IMR-90 (cell line): ENCODE results near the gene SLC39A2. TPM values are rescaled to one million over a fixed set of nuclear protein-coding genes. Genes with fewer than 3 reads are reported as not detected.

Experiments
- ATAC-seq: fragments of 200-7000 bp; cut with Tn5 transposase; 2 replicates; pipeline ENCODE4 v1.9.1; 2020; ENCODE audit warnings: low read depth, mild to moderate bottlenecking, moderate library complexity
- BruUV-seq: library from RNA; stranded (reverse); fragments of 400-500 nt; replicated peaks from 2 replicates; lab custom pipeline; 2021; lab: Mats Ljungman, UMichigan
- CTCF ChIA-PET: fragments of 300-600 bp; formaldehyde crosslinking; extraction: SDS; loops from one replicate; lab custom pipeline; 2021; ENCODE audit warnings: antibody characterized with exemption; lab: Yijun Ruan, JAX
- POLR2A ChIA-PET: fragments of 300-600 bp; sonication (Branson Sonifier 250); formaldehyde crosslinking; loops from one replicate; lab custom pipeline; 2022; ENCODE audit warnings: antibody characterized with exemption; ENCODE audit not compliant: unreplicated experiment; lab: Charles Lee
- DNase-seq: peaks from one replicate; pipeline ENCODE4 v3.0.0; 2013
- H2AFZ ChIP-seq: replicated peaks from 2 replicates; pipeline ENCODE3; 2013; ENCODE audit warnings: low read length, mild to moderate bottlenecking; ENCODE audit not compliant: poor library complexity
- H2AK5ac ChIP-seq: 2 replicates; pipeline ENCODE4 v1.6.1; 2013; ENCODE audit warnings: low read depth, low read length, inconsistent platforms
- H2AK9ac ChIP-seq: replicated peaks from 2 replicates; pipeline ENCODE3; 2013; ENCODE audit warnings: mild to moderate bottlenecking, low read depth, low read length, moderate library complexity; ENCODE audit not compliant: poor library complexity
- H2BK120ac ChIP-seq: 2 replicates; pipeline ENCODE4 v1.6.1; 2013; ENCODE audit warnings: low read depth, low read length, inconsistent platforms
- H2BK15ac ChIP-seq: 3 replicates; pipeline ENCODE4 v1.6.1; 2013; ENCODE audit warnings: low read depth, low read length, inconsistent platforms
- H2BK20ac ChIP-seq: 2 replicates; pipeline ENCODE4 v1.6.1; 2013; ENCODE audit warnings: low read depth, mild to moderate bottlenecking, inconsistent platforms, low read length, moderate library complexity
- H2BK5ac ChIP-seq: 2 replicates; pipeline ENCODE4 v1.6.1; 2013; ENCODE audit warnings: mild to moderate bottlenecking, low read depth, low read length, inconsistent platforms; ENCODE audit not compliant: poor library complexity, severe bottlenecking
- H3K14ac ChIP-seq: replicated peaks from 2 replicates; pipeline ENCODE4 v1.6.1; 2013; ENCODE audit warnings: low read depth, low read length, inconsistent platforms
- H3K18ac ChIP-seq: 2 replicates; pipeline ENCODE4 v1.6.1; 2013; ENCODE audit warnings: low read depth, low read length, control low read depth
- H3K23ac ChIP-seq: 2 replicates; pipeline ENCODE4 v1.6.1; 2013; ENCODE audit warnings: low read depth, low read length, inconsistent platforms
- H3K27ac ChIP-seq: 2 replicates; pipeline ENCODE4 v1.5.1; 2013; ENCODE audit warnings: mild to moderate bottlenecking, control low read depth, low read length; ENCODE audit not compliant: insufficient read depth
- H3K27me3 ChIP-seq: 2 replicates; pipeline ENCODE4 v1.6.1; 2013; ENCODE audit warnings: low read length; ENCODE audit not compliant: control insufficient read depth, insufficient read depth
- H3K36me3 ChIP-seq: 2 replicates; pipeline ENCODE4 v1.6.1; 2013; ENCODE audit warnings: low read length, mixed read lengths; ENCODE audit not compliant: control insufficient read depth, insufficient read depth
- H3K4ac ChIP-seq: 2 replicates; pipeline ENCODE4 v1.6.1; 2013; ENCODE audit warnings: low read depth, low read length, inconsistent platforms
- H3K4me1 ChIP-seq: 2 replicates; pipeline ENCODE4 v1.6.1; 2013; ENCODE audit warnings: low read length, mixed read lengths; ENCODE audit not compliant: control insufficient read depth, insufficient read depth
- H3K4me2 ChIP-seq: 2 replicates; pipeline ENCODE4 v1.6.1; 2013; ENCODE audit warnings: low read depth, mild to moderate bottlenecking, control low read depth, low read length, moderate library complexity
- H3K4me3 ChIP-seq: 2 replicates; pipeline ENCODE4 v1.5.1; 2013; ENCODE audit warnings: low read depth, mild to moderate bottlenecking, control low read depth, low read length, moderate library complexity; ENCODE audit not compliant: insufficient read depth
- H3K56ac ChIP-seq: 2 replicates; pipeline ENCODE4 v1.6.1; 2013; ENCODE audit warnings: low read length, inconsistent platforms; ENCODE audit not compliant: insufficient read depth; ENCODE audit errors: extremely low read depth
- H3K79me1 ChIP-seq, 2 experiments: 2 replicates each; pipeline ENCODE4 v1.6.1; 2013; ENCODE audit warnings: low read length in 2 of 2, inconsistent platforms in 1 of 2, low read depth in 1 of 2
- H3K9ac ChIP-seq: 2 replicates; pipeline ENCODE4 v1.6.1; 2013; ENCODE audit warnings: low read depth, low read length, control low read depth
- H3K9me1 ChIP-seq: 2 replicates; pipeline ENCODE4 v1.6.1; 2013; ENCODE audit warnings: low read length, inconsistent platforms; ENCODE audit not compliant: insufficient read depth
- H3K9me3 ChIP-seq: 2 replicates; pipeline ENCODE4 v1.6.1; 2013; ENCODE audit warnings: low read length; ENCODE audit not compliant: control insufficient read depth, insufficient read depth
- H4K20me1 ChIP-seq: 2 replicates; pipeline ENCODE4 v1.6.1; 2013; ENCODE audit warnings: low read length, inconsistent platforms; ENCODE audit not compliant: insufficient read depth
- H4K5ac ChIP-seq: 2 replicates; pipeline ENCODE4 v1.6.1; 2013; ENCODE audit warnings: mild to moderate bottlenecking, low read depth, low read length, control low read depth
- H4K8ac ChIP-seq, 2 experiments: 2 replicates each; pipeline ENCODE4 v1.6.1; 2013; ENCODE audit warnings: low read depth in 2 of 2, low read length in 2 of 2, control low read depth in 1 of 2, inconsistent platforms in 1 of 2
- H4K91ac ChIP-seq: 2 replicates; pipeline ENCODE4 v1.6.1; 2013; ENCODE audit warnings: low read depth, low read length, inconsistent platforms; ENCODE audit not compliant: insufficient read depth
- CEBPB ChIP-seq: IDR thresholded peaks from 2 replicates; pipeline ENCODE4 v1.6.1; 2012; ENCODE audit warnings: low read depth, low read length, improper control_type of control experiment
- RAD21 ChIP-seq: IDR thresholded peaks from 2 replicates; pipeline ENCODE4 v1.6.1; 2012; ENCODE audit warnings: low read length, improper control_type of control experiment
- WGBS, 2 experiments: methylation state at CpG; one replicate each; pipeline versions ENCODE4 v1.1.5 to v1.1.7; 2013; ENCODE audit warnings: missing lambda C conversion rate in 2 of 2; ENCODE audit not compliant: insufficient read length in 1 of 2; ENCODE audit errors: extremely low coverage in 2 of 2; 5-methylcytosine and 5-hydroxymethylcytosine counted together
- dilution Hi-C: fragments of 300-500 bp; cut with HindIII; formaldehyde crosslinking; loops from one replicate; pipeline ENCODE4 v1.14.3; 2018; ENCODE audit warnings: low sequenced_read_pairs; ENCODE audit not compliant: unreplicated experiment
- in situ Hi-C: fragments of 300-500 bp; cut with MboI; formaldehyde crosslinking; loops from 3 replicates; pipeline ENCODE4 v1.14.3; 2019; ENCODE audit warnings: low sequenced_read_pairs, inconsistent platforms, mixed read lengths
- intact Hi-C: fragments of 100-400 bp; cut with micrococcal nuclease; formaldehyde crosslinking; loops from 2 replicates; pipeline ENCODE4 v1.10.0; 2022
- polyA plus RNA-seq, 3 experiments: library from polyadenylated mRNA; depleted of rRNA; stranded (reverse); fragments of >200 nt; gene quantifications; 2 replicates each; pipeline ENCODE4 v1.2.3, GENCODE V29; 2012; ENCODE audit warnings: low replicate concordance in 1 of 3
- total RNA-seq: library from RNA; depleted of rRNA; stranded (reverse); fragments of >200 nt; gene quantifications from 2 replicates; pipeline ENCODE4 v1.2.3, GENCODE V29; 2012

The SLC39A2 gene
- total and polyA plus RNA-seq, 2 of the 4 experiments (the other 2 are of a cell fraction) = not detected

DNA sequence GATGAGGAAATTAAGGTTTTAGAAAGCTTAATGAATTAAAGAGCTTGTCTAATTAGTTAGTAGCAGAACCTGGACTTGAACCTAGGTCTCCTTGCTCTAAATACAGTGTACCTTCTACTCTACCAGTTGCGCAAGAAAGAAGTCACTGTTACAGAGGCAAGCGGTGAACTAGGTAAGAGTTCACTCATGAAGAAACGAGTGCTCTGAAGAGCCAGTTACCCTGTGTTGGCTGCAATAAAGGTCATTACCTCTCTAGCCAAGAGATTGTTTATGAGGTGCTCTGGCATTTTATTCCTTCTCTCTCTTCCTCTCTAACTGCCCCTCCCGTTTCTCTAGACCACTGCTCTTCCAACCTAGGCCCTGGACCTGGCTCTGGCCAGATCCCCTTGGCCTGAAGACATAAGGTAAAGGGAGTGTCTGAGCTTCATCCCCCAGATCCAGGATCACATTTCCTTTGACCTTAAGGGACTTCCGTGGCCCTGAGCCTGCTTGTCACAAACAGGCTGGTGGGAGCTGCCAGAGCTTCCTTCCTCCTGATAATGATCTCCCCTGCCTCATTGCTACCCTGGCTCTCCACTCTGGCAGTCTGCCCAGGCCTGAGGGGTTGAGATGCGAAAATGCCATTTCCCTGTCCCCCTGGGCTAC is 45.0 kb downstream of the SLC39A2 start:
- no peak overlapping the region for H3K4me2 ChIP-seq
- in situ Hi-C loops (no loop called here), dilution Hi-C loops (no loop called here), intact Hi-C loops (no loop called here)
- H2AK9ac ChIP-seq = no peak overlapping the region
- peaks cover 3% of the 10 kb centered on the region for H3K4me1 ChIP-seq
- H3K14ac ChIP-seq = no peak overlapping the region
- no peaks in the 10 kb centered on the region for H4K20me1 ChIP-seq
- H4K91ac ChIP-seq = no peak overlapping the region
- H4K5ac ChIP-seq = no peak overlapping the region
- H3K23ac ChIP-seq = no peak overlapping the region
- H3K36me3 ChIP-seq = no peaks in the 10 kb centered on the region
- no peaks in the 10 kb centered on the region for H3K9me3 ChIP-seq
- H3K18ac ChIP-seq = no peak overlapping the region
- H4K8ac ChIP-seq = no peak overlapping the region
- no peak overlapping the region for H3K4ac ChIP-seq
- no peak overlapping the region for H2BK120ac ChIP-seq
- no CpG with 5 or more reads among the region's 6 CpGs for WGBS, 2 experiments
- H2AFZ ChIP-seq = no peak overlapping the region
- no peak overlapping the region for H2AK5ac ChIP-seq
- ChIA-PET POLR2A (no interaction called here), CTCF (interaction anchor here (1.2 kb wide), 1 partner anchor 29 kb away, joined by 6 read pairs; no protein-coding TSS in a partner anchor)
- TF ChIP-seq RAD21 (no peak), CEBPB (peak; percentile 85)
- no peak overlapping the region for H3K27ac ChIP-seq
- H3K9me1 ChIP-seq = no peaks in the 10 kb centered on the region
- BruUV-seq = no TSS peak
- no peak overlapping the region for H2BK5ac ChIP-seq
- H2BK20ac ChIP-seq = no peak overlapping the region
- no peak overlapping the region for H3K4me3 ChIP-seq
- no peaks in the 10 kb centered on the region for H3K79me1 ChIP-seq
- no peak overlapping the region for H3K56ac ChIP-seq
- DNase-seq (no peak), ATAC-seq (no peak)
- peaks cover 25% of the 10 kb centered on the region for H3K27me3 ChIP-seq
- no peak overlapping the region for H3K9ac ChIP-seq
- H2BK15ac ChIP-seq = no peak overlapping the region
